IgD-negative memory B cell (primary cell): ENCODE results near the gene PSMD1. TPM values are rescaled to one million over a fixed set of nuclear protein-coding genes. Genes with fewer than 3 reads are reported as not detected.
"Not testable (repeated sequence)": the region's sequence is repeated elsewhere in the genome, so short reads cannot be mapped to it uniquely, and the experiment has no call there.

Experiments
- H3K27ac Mint-ChIP-seq, 3 donors: one replicate each; pipeline ENCODE4 v1.8.0; 2020 to 2022; ENCODE audit warnings: mild to moderate bottlenecking in 3 of 3, mixed read lengths in 3 of 3, moderate library complexity in 1 of 3
- H3K27me3 Mint-ChIP-seq: one replicate; pipeline ENCODE4 v1.8.0; 2021; ENCODE audit warnings: mixed read lengths
- H3K36me3 Mint-ChIP-seq: one replicate; pipeline ENCODE4 v1.8.0; 2020; ENCODE audit warnings: mild to moderate bottlenecking, mixed read lengths
- H3K4me1 Mint-ChIP-seq, 3 donors: one replicate each; pipeline ENCODE4 v1.8.0; 2020 to 2022; ENCODE audit warnings: mixed read lengths in 3 of 3, mild to moderate bottlenecking in 1 of 3
- H3K4me3 Mint-ChIP-seq, 4 donors: one replicate each; pipeline ENCODE4 v1.8.0; 2020 to 2022; ENCODE audit warnings: mild to moderate bottlenecking in 4 of 4, mixed read lengths in 4 of 4, moderate library complexity in 3 of 4
- H3K9me3 Mint-ChIP-seq, 3 donors: one replicate each; pipeline ENCODE4 v1.8.0; 2020 to 2021; ENCODE audit warnings: mixed read lengths in 3 of 3, mild to moderate bottlenecking in 1 of 3
- polyA plus RNA-seq: library from polyadenylated mRNA; unstranded; fragments of 300-500 nt; fragmentation: Illumina TruSeq; gene quantifications from one replicate; pipeline ENCODE4 v1.2.3, GENCODE V29; 2021

The PSMD1 gene
- polyA plus RNA-seq, 1 donor from 2014 or later = 38.3 TPM

DNA sequence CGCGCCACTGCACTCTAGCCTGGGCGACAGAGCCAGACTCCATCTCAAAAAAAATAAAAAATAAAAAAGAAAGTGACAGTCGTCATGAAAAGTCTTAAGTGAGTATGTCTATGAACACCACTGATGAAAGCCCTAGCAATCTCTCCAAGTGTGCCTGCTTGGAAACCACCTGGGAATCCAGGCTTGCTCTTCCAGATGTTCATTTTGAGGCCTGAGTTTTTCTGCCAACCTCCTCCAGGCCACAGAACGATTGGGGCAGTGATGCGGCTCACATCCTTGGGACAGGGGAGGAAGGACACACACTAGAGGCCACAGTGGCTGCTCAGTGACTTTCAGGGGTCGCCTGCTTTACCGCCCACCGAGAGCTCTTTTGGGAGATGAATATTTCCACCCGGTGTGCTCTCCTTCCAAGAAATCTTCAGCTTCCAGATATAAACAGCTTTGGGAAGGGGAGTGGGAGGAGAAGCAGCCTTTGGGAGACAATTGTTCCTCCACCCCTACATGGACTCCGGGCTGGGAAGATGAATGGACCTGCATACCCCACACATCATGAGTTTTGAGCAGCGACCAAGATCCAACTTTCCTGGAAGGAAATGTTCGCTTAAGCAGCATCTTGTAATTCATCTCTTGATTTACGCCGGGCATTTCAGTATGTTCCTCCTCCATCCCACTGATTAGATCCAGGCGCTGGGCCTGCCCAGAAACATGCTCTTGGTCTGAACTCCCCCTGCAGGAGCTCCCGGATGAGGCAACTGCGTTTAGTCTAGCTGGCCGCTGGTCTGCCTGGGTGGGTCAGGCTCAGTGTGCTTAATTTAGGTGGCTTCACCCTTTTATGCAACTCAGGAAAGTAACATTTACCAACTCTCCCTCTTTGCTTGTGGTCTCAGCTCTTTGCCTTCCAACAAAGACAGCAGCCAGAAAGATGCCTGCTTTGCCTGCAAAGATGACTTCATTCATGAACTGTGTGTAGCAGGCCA is 135.5 kb downstream of the PSMD1 start:
- Mint-ChIP-seq H3K4me3 (no peak overlapping the region), H3K27me3 (peaks cover 27% of the 10 kb centered on the region), H3K36me3 (peaks cover 3% of the 10 kb centered on the region), H3K4me1 (peaks cover 0 to 2% (median 0%) of the 10 kb centered on the region in 3 donors), H3K27ac (no peak overlapping the region), H3K9me3 (no peaks in the 10 kb centered on the region)

DNA sequence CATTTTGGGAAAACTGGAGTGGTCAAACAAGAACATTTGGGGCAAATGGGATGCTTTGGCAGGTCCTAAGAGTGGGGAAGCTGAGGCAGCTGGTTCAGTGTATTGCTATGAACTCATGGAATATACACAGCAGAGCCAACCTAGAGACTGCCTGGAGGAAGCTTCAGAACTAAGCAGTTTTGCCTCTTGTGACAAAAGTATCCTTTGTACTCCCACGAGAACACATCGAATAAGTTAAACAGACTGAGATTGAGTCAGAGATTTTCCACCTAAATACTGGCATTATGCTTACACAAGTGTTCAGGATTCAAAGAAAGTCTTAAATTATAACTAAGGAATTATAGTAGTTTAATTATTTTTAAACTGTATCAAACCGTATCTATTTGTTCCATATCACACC is 136.5 kb downstream of the PSMD1 start:
- H3K4me1 Mint-ChIP-seq = peaks cover 0 to 3% (median 2%) of the 10 kb centered on the region in 3 donors
- no peak overlapping the region for H3K27ac Mint-ChIP-seq
- H3K27me3 Mint-ChIP-seq = peaks cover 26% of the 10 kb centered on the region
- H3K4me3 Mint-ChIP-seq = no peak overlapping the region
- no peaks in the 10 kb centered on the region for H3K9me3 Mint-ChIP-seq
- H3K36me3 Mint-ChIP-seq = peaks cover 3% of the 10 kb centered on the region

DNA sequence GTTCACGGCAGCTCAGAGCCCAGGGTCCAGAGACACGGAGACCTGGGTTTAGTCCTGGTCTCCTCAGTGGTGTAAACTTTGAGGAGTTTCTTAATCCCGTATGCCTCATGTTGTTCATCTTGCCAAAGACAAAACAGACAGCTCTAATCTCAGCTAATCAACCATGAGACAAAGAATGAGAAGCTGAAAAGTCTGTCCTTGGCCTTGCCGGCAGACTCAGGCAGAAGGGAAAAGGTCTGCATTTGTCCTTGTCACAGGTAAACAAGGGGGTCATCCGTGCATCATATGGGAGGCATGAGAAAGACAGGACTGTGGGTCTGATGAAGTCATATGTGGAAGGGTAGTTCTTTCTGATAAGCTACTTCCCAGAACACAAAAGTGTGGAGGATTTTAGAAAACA is 139.9 kb downstream of the PSMD1 start:
- peaks cover 9% of the 10 kb centered on the region for H3K27me3 Mint-ChIP-seq
- H3K27ac Mint-ChIP-seq = no peak overlapping the region
- H3K9me3 Mint-ChIP-seq = no peaks in the 10 kb centered on the region
- H3K36me3 Mint-ChIP-seq = no peaks in the 10 kb centered on the region
- peaks cover 0 to 4% (median 0%) of the 10 kb centered on the region in 3 donors for H3K4me1 Mint-ChIP-seq
- peak overlapping the region in 3 of 4 donors; percentile 4 to 85 (median 21) for H3K4me3 Mint-ChIP-seq

DNA sequence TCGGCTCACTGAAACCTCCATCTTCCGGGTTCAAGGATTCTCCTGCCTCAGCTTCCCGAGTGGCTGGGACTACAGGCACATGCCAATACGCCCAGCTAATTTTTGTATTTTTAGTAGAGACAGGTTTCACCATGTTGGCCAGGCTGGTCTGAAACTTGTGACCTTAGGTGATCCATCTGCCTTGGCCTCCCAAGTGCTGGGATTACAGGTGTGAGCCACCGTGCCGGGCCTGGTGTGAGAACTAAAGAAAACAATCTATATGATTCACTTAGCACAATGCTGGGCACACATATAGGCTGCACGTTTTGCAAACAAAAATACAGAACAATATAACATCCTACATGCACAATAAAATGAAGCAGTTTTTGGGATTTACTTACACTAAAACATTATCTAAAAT is 140.5 kb downstream of the PSMD1 start:
- H3K36me3 Mint-ChIP-seq, H3K4me1 Mint-ChIP-seq, H3K9me3 Mint-ChIP-seq, H3K27me3 Mint-ChIP-seq: not testable (repeated sequence)
- H3K4me3 Mint-ChIP-seq = peak overlapping the region; percentile 85 to 97 (median 94)
- H3K27ac Mint-ChIP-seq = peak overlapping the region in 1 of 3 donors; percentile 57

DNA sequence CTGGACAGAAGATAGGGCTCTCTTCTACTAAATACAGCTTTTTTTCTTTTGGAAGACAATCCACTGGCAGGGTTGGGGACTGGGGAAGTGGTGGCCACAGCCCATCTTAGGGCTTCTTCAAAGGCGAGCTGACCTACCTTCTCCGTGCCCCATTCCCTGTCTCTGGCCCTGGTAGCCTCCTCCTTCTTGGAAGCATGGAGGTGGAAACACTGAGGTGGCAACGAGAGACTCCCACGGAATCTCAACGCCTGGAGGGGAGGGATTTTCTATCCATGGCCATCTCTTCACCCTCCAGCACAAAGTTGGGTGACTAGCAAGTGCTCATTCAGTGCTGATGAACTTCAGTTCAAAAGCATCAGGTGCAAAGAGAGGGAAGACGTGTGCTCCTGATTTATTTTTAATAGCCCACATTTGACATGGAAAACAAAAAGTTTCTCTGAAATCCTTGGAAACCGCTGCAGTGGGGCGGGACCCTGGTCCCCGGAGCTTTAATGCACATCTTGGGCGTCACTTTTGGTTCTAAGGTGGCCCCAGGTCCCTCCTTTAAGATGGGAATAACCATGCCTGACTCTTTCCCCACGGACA is 141.1 kb downstream of the PSMD1 start:
- peak overlapping the region; percentile 85 to 97 (median 94) for H3K4me3 Mint-ChIP-seq
- H3K4me1 Mint-ChIP-seq = peaks cover 0 to 4% (median 0%) of the 10 kb centered on the region in 3 donors
- peaks cover 3% of the 10 kb centered on the region for H3K27me3 Mint-ChIP-seq

DNA sequence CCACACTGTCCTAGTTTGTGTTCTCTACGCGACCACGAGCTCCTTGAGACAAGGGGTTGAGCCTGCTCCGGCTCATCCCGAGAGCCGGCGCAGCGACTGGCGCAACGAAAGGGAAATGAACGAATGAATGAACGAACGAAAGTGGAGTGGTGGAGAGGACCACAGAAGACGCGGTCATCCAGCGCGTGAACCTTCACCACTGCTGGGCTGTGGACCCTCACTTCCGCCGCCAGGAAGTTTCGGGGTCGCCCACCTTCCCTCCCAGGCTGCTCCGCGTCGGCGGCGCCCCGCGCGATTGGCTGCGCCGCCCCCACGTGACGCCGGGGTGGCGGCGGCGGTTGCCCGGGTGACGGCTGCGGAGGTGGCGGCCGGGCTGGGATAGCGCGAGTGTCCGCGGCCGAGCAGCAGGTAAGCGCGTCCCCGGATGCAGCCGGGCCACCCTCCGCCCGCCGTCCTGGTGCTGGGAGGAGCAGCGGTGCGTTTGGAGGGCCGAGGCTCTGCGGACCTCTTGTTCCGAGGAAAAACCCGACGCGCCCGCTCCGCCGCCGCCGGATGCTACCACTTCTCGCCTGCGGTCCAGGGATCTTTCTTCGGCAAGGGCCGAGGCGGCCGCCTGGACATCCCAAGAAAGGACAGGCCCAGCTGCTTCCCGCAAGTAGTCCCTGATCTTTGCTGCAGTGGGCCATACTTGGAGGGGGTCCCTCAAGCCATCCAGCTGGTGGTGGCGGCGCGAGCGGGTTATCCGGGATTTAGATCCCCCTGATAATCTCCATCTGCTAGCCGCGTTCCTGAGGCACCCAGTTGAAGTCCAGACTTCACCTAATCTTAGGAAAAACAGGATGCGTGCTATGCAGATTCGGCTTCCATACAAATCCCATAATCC is 141.9 kb downstream of the PSMD1 start, which contains the start of gene ARMC9:
Gene ARMC9 (plus strand): TSS at position 341 of the 883 bp plus-strand sequence. CDS start 7,608 bp downstream, outside the sequence.
- Mint-ChIP-seq H3K27ac (peak within 1 kb of the TSS; percentile 57 to 94 (median 91)), H3K9me3 (no peaks in the 10 kb centered on the region), H3K4me1 (peaks cover 0 to 4% (median 2%) of the 10 kb centered on the region in 3 donors), H3K4me3 (peak within 1 kb of the TSS; percentile 85 to 97 (median 94)), H3K27me3 (peaks cover 3% of the 10 kb centered on the region), H3K36me3 (no peaks in the 10 kb centered on the region)

More for the DNA sequence above, 141.1 kb downstream of the PSMD1 start:
- Mint-ChIP-seq H3K9me3 (no peaks in the 10 kb centered on the region), H3K27ac (peak overlapping the region; percentile 57 to 94 (median 91)), H3K36me3 (no peaks in the 10 kb centered on the region)

DNA sequence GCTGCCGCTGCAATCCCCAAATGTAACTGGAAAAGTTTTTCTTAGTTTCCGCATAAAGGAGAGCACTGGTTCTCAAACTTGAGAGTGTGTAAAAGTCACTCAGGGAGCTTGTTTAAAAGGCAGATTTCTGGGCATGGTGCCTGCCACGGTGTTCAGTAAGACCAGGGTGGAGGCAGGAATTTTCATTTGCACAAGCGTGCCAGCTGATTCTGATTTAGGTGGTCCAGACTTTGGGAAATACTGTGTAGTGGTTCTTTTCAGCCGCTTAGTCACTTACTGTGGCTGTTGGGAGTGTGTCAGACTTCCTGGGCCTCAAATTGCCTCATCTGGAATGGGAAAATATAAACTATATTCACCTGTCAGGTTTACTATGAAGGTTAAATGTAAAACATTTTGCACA is 142.6 kb downstream of the PSMD1 start:
- Mint-ChIP-seq H3K4me1 (peaks cover 0 to 4% (median 2%) of the 10 kb centered on the region in 3 donors), H3K4me3 (peak overlapping the region; percentile 85 to 94 (median 92)), H3K27me3 (peaks cover 1% of the 10 kb centered on the region), H3K36me3 (no peaks in the 10 kb centered on the region), H3K9me3 (no peaks in the 10 kb centered on the region), H3K27ac (peak overlapping the region in 2 of 3 donors; percentile 39 to 40)

DNA sequence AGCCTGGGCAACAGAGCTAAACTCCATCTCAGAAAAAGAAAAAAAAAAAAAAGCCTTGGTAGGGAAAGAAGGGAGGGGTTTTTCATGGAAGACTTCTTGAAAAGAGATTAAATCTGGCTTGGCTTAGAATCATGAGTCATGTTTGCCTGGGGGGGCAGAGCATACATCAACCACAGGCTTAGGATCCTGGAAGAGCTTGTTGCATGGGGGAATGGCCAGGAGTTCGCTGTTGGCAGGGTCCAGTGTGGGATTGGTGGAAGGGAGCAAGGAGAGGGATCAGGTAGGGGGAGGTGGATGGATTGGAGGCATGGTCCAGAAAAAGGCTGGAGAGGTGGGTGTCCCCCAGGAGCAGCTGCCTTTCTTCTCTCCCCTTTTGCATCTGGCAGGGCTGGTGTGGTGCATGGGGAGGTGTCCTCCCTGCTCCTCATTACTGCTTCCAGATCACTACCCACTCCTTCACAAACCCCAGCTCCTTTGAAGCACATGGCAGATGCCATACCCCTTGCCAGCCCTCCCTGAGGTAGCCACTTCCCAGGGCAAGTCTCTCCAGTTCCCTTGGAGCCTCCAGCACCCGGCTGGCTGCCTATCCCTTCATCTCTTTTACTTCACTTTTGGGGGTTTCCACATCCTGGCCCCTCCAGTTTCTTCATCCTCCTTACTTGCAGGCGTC is 144.3 kb downstream of the PSMD1 start:
- H3K36me3 Mint-ChIP-seq = no peaks in the 10 kb centered on the region
- no peaks in the 10 kb centered on the region for H3K9me3 Mint-ChIP-seq
- H3K4me1 Mint-ChIP-seq = peaks cover 0 to 4% (median 2%) of the 10 kb centered on the region in 3 donors
- peak overlapping the region in 3 of 4 donors; percentile 7 to 79 (median 56) for H3K4me3 Mint-ChIP-seq
- H3K27ac Mint-ChIP-seq = no peak overlapping the region
- H3K27me3 Mint-ChIP-seq = no peaks in the 10 kb centered on the region

DNA sequence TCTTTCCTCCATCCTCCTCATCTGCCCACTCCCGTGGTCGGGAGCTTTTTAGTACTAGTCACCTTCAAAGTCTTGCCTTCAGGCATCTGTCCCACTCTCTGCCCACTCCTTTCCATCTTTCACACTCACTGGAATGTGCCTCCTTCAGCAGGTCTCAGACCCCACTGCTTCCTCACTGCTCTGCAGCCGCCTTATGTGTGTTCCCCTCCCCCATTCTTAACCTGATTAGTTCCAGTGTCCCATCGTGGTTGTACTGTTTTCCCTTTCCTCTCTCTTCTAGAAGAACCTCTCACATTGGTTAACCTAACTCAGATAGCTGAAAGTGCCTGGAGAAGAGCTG is 144.8 kb downstream of the PSMD1 start:
- no peak overlapping the region for H3K27ac Mint-ChIP-seq
- no peaks in the 10 kb centered on the region for H3K9me3 Mint-ChIP-seq
- no peaks in the 10 kb centered on the region for H3K27me3 Mint-ChIP-seq
- peak overlapping the region in 2 of 4 donors; percentile 7 to 56 for H3K4me3 Mint-ChIP-seq
- H3K4me1 Mint-ChIP-seq = peaks cover 0 to 4% (median 2%) of the 10 kb centered on the region in 3 donors
- no peaks in the 10 kb centered on the region for H3K36me3 Mint-ChIP-seq

DNA sequence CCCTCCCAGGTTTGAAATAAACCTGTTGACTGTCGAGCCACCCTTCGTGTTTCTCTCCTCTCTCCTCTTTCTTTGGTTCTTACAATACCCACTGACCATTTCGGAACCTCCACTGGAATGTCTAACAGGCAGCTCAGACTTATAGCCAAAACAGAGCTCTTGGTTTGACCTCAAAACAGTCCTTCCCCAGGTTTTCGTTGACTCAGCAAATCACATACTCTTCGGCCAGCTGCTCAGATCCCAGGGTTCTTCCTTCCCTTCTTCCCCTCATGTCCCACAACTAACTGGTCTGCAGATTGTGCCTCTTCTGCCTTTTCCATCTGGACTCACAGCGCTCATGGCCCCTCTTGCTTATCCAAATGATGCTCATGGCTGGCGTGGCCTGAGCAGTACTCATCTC is 146.4 kb downstream of the PSMD1 start:
- Mint-ChIP-seq H3K4me1 (peaks cover 0 to 3% (median 2%) of the 10 kb centered on the region in 3 donors), H3K36me3 (no peaks in the 10 kb centered on the region), H3K9me3 (no peaks in the 10 kb centered on the region), H3K4me3 (peak overlapping the region in 1 of 4 donors; percentile 4), H3K27ac (no peak overlapping the region), H3K27me3 (no peaks in the 10 kb centered on the region)

DNA sequence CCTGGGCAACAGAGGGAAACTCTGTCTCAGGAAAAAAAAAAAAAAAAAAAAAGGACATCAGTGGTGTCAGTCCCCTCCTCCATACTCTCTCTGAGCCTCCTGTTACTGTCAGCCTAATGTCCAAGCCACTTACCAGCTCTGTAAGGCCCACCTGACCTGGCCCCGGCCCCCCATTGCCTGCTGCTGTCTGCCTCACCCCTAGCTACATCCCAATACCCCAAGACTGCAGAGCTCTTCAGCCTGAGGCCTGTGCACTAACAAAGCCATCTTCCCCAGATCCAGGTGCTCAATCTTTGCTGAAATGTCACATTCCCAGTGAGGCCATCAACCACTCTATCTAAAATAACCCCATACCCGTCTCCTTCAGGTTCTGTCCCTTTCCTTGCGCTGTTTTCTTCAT is 147.5 kb downstream of the PSMD1 start:
- Mint-ChIP-seq H3K4me3 (no peak overlapping the region), H3K27ac (no peak overlapping the region), H3K27me3 (no peaks in the 10 kb centered on the region)

DNA sequence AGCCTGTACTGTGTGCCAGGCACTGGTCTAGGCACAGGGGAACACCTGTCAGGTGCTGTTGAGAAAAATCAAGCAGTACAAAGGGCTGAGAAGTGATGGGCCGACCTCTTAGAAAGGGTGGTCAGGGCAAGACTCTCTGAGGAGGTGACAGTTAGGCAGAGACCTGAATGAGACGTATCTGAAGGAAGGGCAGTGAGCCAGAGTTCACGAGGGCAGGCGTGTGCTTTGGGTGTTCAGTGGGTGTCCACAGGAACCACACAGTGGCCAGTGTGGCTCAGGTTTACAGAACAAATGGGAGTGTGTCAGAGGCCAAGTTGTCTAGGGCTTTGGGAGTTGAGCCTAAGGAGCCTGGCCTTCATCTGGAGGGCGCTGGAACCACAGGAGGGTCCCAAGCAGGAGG is 147.9 kb downstream of the PSMD1 start:
- H3K4me1 Mint-ChIP-seq = peaks cover 0 to 2% (median 2%) of the 10 kb centered on the region in 3 donors
- H3K36me3 Mint-ChIP-seq = no peaks in the 10 kb centered on the region
- no peak overlapping the region for H3K4me3 Mint-ChIP-seq
- H3K9me3 Mint-ChIP-seq = no peaks in the 10 kb centered on the region
- no peaks in the 10 kb centered on the region for H3K27me3 Mint-ChIP-seq
- no peak overlapping the region for H3K27ac Mint-ChIP-seq

More for the DNA sequence above, 147.5 kb downstream of the PSMD1 start:
- peaks cover 0 to 2% (median 2%) of the 10 kb centered on the region in 3 donors for H3K4me1 Mint-ChIP-seq
- H3K9me3 Mint-ChIP-seq = no peaks in the 10 kb centered on the region
- H3K36me3 Mint-ChIP-seq = no peaks in the 10 kb centered on the region

DNA sequence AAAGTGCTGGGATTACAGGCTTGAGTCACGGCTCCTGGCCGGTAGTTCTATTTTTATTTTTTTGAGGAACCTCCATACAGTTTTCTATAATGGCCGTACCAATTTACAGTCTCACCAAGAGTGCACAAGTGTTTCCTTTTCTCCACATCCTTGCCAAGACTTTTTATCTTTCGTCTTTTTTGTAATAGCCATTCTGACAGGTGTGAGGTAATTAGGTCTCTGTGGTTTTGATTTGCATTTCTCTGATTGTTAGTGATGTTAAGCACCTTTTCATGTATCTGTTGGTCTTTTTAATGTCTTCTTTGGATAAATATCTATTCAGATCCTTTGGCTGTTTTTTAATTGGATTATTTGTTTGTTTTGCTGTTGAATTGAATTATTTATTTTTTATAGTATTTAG is 151.1 kb downstream of the PSMD1 start:
- Mint-ChIP-seq H3K9me3 (no peaks in the 10 kb centered on the region), H3K27me3 (no peaks in the 10 kb centered on the region), H3K36me3 (no peaks in the 10 kb centered on the region), H3K4me3 (no peak overlapping the region), H3K4me1 (peaks cover 0 to 2% (median 2%) of the 10 kb centered on the region in 3 donors), H3K27ac (no peak overlapping the region)

DNA sequence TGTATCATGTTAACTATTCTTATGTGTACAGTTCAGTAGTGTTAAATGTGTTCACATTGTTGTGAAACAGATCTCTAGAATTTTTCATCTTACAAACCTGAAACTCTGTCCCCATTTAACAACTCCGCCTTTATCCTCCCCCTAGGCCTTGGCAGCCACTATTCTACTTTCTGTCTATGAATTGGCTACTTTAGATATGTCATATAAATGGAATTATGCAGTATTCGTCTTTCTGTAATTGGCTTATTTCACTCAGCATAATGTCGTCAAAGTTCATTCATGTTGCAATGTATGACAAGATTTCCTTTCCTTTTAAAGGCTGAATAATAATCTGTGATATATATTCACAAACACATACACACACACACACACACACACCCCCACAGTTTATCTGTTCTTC is 154.1 kb downstream of the PSMD1 start:
- H3K27me3 Mint-ChIP-seq = no peaks in the 10 kb centered on the region
- H3K9me3 Mint-ChIP-seq = no peaks in the 10 kb centered on the region
- H3K4me1 Mint-ChIP-seq = peaks cover 0 to 2% (median 0%) of the 10 kb centered on the region in 3 donors
- no peak overlapping the region for H3K4me3 Mint-ChIP-seq
- no peaks in the 10 kb centered on the region for H3K36me3 Mint-ChIP-seq
- H3K27ac Mint-ChIP-seq = no peak overlapping the region
